Esophagus squamous epithelium (tissue), 4 donors: Measurements from ENCODE around the gene QRICH2.

ENCODE experiments used
- POLR2A ChIP-seq, 4 donors: fragments of 450-650 bp; IDR thresholded peaks; one replicate each; pipeline ENCODE4 v1.6.1; 2017; ENCODE audit warnings: antibody characterized with exemption in 4 of 4, mild to moderate bottlenecking in 4 of 4, moderate library complexity in 3 of 4
- TF ChIP-seq, protein P1 (sequence below), 6 experiments: fragments of 450-650 bp in 4 of 6; fragments of 200-600 bp in 2 of 6; sonication (generic) in 2 of 6; IDR thresholded peaks; one replicate each; pipeline ENCODE4 v1.5.1; 2016 to 2019; ENCODE audit warnings: antibody characterized with exemption in 6 of 6, mild to moderate bottlenecking in 4 of 6, moderate library complexity in 4 of 6

DNA sequence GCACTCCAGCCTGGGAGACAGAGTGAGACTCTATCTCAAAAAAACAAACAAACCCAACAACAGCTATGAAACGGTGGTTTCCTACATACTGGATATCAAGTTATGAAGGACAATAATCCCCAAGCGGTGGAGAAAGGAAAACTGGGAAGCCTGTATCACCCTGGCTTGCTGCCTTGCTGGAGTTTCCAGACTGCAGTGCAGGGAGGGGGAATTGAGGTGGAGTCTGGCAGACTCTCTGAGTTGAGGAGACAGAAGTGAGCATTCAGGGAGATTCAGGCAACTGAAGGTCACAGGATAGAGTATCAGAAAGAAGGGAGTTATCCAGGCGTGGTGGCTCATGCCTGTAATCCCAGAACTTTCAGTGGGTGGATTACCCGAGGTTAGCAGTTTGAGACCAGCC lies 11.9 kb downstream of the QRICH2 start:
- TF ChIP-seq, protein P1, sequence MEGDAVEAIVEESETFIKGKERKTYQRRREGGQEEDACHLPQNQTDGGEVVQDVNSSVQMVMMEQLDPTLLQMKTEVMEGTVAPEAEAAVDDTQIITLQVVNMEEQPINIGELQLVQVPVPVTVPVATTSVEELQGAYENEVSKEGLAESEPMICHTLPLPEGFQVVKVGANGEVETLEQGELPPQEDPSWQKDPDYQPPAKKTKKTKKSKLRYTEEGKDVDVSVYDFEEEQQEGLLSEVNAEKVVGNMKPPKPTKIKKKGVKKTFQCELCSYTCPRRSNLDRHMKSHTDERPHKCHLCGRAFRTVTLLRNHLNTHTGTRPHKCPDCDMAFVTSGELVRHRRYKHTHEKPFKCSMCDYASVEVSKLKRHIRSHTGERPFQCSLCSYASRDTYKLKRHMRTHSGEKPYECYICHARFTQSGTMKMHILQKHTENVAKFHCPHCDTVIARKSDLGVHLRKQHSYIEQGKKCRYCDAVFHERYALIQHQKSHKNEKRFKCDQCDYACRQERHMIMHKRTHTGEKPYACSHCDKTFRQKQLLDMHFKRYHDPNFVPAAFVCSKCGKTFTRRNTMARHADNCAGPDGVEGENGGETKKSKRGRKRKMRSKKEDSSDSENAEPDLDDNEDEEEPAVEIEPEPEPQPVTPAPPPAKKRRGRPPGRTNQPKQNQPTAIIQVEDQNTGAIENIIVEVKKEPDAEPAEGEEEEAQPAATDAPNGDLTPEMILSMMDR (IDR thresholded peaks at IDR 0.05) = no peak
- no peak for TF ChIP-seq POLR2A (IDR thresholded peaks at IDR 0.05)
